ENCODE results near the gene CTH.
"Not testable (repeated sequence)": the region's sequence is repeated elsewhere in the genome, so short reads cannot be mapped to it uniquely, and the experiment has no call there.

Gene CTH

GRCh38 chr1:70410604-70411359 lies at the start of gene CTH:
CTH (plus strand) TSS chr1:70411268; CDS start chr1:70411416, 148 bp downstream.
- peak; percentile 98 for DNase-seq (ENCODE audit: low spot score)

- DNase-seq (ENCODE audit: low spot score): no peak
Observed at GRCh38 chr1:70361727-70362398, 49.2 kb upstream of the CTH start.

DNA sequence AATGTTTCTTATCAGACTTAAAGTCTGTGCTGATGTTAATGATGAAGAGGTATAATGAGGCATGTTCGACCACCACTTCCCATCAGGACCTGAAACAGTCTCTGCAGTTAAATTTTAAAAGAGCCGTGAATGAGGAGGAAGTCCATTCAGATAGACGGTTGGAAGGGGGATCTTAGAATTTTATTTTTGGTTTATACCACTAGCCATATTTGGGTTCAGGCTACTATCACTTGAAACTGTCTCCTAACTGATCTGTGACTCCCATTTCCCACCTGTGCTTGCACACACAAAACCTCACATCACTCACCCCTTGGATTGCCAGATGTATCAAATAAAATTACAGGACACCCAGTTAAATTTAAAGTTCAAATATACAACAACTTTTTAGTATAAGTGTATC lies 46.6 kb upstream of the CTH start:
- DNase-seq (ENCODE audit: low spot score): no peak

DNA sequence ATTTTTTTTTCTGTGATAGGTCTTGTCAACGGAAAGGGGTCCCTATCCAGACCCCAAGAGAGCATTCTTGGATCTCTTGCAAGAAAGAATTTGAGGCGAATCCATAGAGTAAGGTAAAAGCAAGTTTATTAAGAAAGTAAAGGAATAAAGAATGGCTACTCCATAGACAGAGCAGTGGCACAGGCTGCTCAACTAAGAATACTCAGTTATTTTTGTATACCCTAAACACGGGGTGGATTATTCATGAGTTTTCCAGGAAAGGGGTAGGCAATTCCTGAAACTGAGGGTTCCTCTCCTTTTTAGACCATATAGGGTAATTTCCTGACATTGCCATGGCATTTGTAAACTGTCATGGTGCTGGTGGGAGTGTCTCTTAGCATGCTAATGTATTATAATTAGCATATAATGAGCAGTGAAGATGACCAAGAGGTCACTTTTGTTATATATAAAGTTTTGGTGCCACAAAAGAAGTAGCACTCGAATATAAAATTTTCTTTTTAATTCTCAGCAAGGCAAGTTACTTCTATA lies 44.6 kb upstream of the CTH start:
- DNase-seq (ENCODE audit: low spot score): not testable (repeated sequence)

GRCh38 chr1:70366997-70367396 lies 44.1 kb upstream of the CTH start:
- not testable (repeated sequence) for DNase-seq (ENCODE audit: low spot score)

- DNase-seq (ENCODE audit: low spot score): not testable (repeated sequence)
Observed at GRCh38 chr1:70367397-70367796, 43.7 kb upstream of the CTH start.

- not testable (repeated sequence) for DNase-seq (ENCODE audit: low spot score)
Observed at GRCh38 chr1:70371586-70371985, 39.5 kb upstream of the CTH start.

GRCh38 chr1:70372426-70372825 lies 38.6 kb upstream of the CTH start:
- DNase-seq (ENCODE audit: low spot score): no peak

GRCh38 chr1:70373580-70373979 lies 37.5 kb upstream of the CTH start:
- DNase-seq (ENCODE audit: low spot score): not testable (repeated sequence)

DNA sequence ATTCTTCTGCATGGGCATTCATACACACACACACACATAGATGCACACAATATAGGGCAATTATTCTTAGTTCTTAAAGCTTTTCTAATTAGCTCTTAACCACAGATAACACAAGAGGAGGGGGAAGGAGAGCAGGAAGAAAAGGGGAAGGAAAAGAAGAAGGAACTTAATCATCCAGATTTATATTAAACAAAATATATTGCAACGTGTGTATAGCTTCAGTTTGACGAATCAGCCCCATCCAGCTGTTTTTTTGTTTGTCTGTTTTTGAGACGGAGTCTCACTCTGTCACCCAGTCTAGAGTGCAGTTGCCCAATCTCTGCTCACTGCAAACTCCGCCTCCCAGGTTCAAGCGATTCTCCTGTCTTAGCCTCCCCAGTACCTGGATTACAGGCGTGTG lies 34.9 kb upstream of the CTH start:
- DNase-seq (ENCODE audit: low spot score): no peak

DNA sequence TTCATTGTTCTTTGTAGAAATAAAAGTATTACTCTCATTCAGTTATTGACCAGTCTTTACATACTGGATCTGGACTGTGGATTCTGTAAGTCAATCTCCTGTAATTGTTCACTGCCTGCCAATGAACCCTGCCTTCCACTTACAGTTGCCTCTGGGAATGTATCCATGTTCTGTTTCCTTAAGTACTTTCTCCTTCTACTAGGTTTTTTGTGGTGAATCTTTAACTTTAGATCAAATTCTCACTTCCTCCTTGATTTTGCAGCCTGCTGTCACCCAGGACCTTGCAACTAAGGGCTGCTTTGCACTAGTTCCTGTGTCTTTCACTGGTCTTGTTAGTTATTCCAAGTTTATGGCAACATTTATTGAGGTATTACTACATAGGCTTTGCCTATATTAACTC lies 28.4 kb upstream of the CTH start:
- no peak for DNase-seq (ENCODE audit: low spot score)

GRCh38 chr1:70383483-70383882 lies 27.6 kb upstream of the CTH start:
- no peak for DNase-seq (ENCODE audit: low spot score)

- no peak for DNase-seq (ENCODE audit: low spot score)
Observed at GRCh38 chr1:70384542-70384941, 26.5 kb upstream of the CTH start.

DNA sequence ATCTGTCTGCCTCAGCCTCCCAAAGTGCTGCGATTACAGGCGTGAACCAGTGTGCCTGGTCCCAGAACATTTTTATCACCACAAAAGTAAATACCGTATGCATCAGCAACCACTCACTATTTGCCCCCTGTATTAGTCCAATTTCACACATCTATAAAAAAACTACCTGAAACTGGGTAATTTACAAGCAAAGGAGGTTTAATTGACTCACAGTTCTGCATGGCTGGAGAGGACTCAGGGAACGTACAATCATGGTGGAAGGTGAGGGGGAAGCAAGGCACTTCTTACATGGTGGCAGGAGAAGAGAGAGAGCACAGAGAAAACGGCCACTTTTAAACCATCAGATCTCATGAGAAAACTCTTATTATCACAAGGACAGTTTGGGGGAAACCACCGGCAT lies 25.6 kb upstream of the CTH start:
- no peak for DNase-seq (ENCODE audit: low spot score)

- DNase-seq (ENCODE audit: low spot score): no peak
Observed at GRCh38 chr1:70386121-70386520, 24.9 kb upstream of the CTH start.

GRCh38 chr1:70387507-70387906 lies 23.6 kb upstream of the CTH start:
- no peak for DNase-seq (ENCODE audit: low spot score)

- no peak for DNase-seq (ENCODE audit: low spot score)
Observed at GRCh38 chr1:70392626-70393025, 18.4 kb upstream of the CTH start.

DNA sequence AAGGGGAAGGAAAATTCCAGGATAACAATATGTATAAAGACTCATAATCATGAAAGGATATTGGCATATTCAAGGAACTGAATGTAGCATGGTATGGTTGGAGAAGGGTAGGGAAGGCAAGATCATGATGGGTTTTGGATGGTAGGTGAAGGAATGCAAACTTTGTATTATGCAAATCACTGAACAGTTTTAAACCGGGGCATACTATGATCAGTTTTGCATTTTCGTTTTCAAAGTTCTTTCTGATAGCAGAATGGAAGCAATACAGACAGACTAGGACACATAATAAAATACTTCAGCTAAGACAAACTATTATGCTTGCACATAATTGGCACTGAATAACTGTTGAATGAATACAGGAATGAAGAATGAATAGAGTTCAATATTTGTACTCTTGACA lies 14.5 kb upstream of the CTH start:
- no peak for DNase-seq (ENCODE audit: low spot score)

DNA sequence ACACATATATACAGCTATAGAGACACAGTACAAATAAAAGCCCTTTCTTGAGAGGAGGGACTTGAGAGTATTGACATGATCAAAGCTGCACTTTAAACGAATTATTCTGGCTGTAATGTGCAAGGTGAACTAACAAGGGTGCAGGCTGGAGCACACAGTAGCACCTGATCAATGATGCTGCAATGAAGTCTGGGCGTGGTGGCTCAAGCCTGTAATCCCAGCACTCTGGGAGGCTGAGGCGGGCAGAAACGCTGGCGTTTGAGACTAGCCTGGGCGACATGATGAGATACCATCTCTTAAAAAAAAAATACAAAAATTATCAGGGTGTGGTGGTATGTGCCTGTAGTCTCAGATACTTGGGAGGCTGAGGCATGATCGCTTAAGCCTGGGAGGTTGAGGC lies 14.1 kb upstream of the CTH start:
- DNase-seq (ENCODE audit: low spot score): no peak

GRCh38 chr1:70400335-70400734 lies 10.7 kb upstream of the CTH start:
- no peak for DNase-seq (ENCODE audit: low spot score)

GRCh38 chr1:70401974-70402373 lies 9.1 kb upstream of the CTH start:
- no peak for DNase-seq (ENCODE audit: low spot score)

DNA sequence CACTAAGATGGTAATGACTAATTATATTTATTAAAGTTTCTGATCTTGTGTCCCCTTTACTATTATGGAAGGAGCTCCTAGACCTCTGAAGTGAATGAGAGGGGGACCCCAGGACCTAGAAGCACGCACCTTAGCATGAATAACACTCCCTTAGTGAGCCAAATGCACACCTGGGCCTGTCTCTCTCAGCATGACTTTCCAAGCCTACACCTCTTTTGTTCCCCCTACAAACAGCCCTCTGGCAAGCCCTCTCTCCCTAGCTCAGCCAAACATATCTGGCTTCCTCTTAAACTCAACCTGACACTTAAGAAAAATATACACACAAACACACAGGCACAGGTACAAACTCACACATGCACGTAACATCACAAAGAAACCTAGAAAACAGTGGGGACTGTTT lies 7.3 kb upstream of the CTH start:
- no peak for DNase-seq (ENCODE audit: low spot score)

GRCh38 chr1:70405780-70406416 lies 5.2 kb upstream of the CTH start:
- no peak for DNase-seq (ENCODE audit: low spot score)
